Hepatocyte (in vitro differentiated cells): ENCODE results near the gene SPECC1.

ENCODE experiments used
- CTCF ChIP-seq: fragments of 200-600 bp; sonication (generic); IDR thresholded peaks from 2 replicates; pipeline ENCODE4 v1.5.1; 2016; ENCODE audit warnings: antibody characterized with exemption, mild to moderate bottlenecking; ENCODE audit not compliant: poor library complexity
- EZH2 ChIP-seq: fragments of 200-600 bp; sonication (generic); IDR thresholded peaks from 2 replicates; pipeline ENCODE4 v1.6.1; 2016; ENCODE audit warnings: antibody characterized with exemption, mild to moderate bottlenecking, borderline replicate concordance
- EZH2phosphoT487 ChIP-seq: fragments of 200-600 bp; sonication (generic); IDR thresholded peaks from one replicate; pipeline ENCODE4 v1.6.1; 2018; ENCODE audit warnings: antibody characterized with exemption, mild to moderate bottlenecking, low read depth, moderate library complexity; ENCODE audit not compliant: unreplicated experiment, severe bottlenecking

- no peak for TF ChIP-seq EZH2
- TF ChIP-seq CTCF = no peak
- no peak for TF ChIP-seq EZH2phosphoT487
Measured at GRCh38 chr17:19977293-19978208, 31.6 kb upstream of the SPECC1 start, which contains the start of gene AKAP10.
